Measurements from ENCODE around the gene PLA2G2A. TPM values are rescaled to one million over a fixed set of nuclear protein-coding genes. Genes with fewer than 3 reads are reported as not detected.
A peak's percentile ranks its signal among the peaks of the same experiment; 100 is the strongest.
"Not testable (repeated sequence)": the region's sequence is repeated elsewhere in the genome, so short reads cannot be mapped to it uniquely, and the experiment has no call there.

PLA2G2A gene
- total RNA-seq, 1 experiment from 2014 or later = 1.2 TPM

DNA sequence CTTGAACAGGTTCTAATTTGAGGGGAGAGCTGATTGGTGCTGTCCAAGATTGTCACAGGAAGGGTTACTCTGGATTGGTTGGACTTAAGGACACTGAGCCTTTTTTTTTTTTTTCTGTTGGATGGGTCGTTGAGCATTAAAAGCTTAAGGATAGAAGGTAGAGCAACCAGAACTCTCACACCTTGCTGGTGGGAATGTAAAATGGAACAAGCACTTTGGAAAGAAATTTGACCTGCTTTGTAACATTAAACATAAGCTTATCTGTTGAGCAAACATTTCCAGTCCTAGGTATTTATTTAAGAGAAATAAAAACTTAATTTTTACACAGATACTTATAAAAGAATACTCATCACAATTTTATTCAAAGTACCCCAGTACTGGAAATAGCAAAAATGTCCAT, 29.8 kb upstream of the PLA2G2A start (continued):
- TF ChIP-seq CTCF (IDR thresholded peaks at IDR 0.05) = no peak
- TF ChIP-seq, protein P1, sequence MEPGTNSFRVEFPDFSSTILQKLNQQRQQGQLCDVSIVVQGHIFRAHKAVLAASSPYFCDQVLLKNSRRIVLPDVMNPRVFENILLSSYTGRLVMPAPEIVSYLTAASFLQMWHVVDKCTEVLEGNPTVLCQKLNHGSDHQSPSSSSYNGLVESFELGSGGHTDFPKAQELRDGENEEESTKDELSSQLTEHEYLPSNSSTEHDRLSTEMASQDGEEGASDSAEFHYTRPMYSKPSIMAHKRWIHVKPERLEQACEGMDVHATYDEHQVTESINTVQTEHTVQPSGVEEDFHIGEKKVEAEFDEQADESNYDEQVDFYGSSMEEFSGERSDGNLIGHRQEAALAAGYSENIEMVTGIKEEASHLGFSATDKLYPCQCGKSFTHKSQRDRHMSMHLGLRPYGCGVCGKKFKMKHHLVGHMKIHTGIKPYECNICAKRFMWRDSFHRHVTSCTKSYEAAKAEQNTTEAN (CRISPR knock-in tag; IDR thresholded peaks at IDR 0.05) = no peak
- TF ChIP-seq ZNF317 (CRISPR knock-in tag; IDR thresholded peaks at IDR 0.05; ENCODE audit: borderline replicate concordance, low read depth) = no peak
- no peak for TF ChIP-seq ETV6 (CRISPR knock-in tag; IDR thresholded peaks at IDR 0.05)

GRCh38 chr1:20008391-20008841, 29.0 kb upstream of the PLA2G2A start:
- DNase-seq (ENCODE audit: low spot score) = no peak

DNA sequence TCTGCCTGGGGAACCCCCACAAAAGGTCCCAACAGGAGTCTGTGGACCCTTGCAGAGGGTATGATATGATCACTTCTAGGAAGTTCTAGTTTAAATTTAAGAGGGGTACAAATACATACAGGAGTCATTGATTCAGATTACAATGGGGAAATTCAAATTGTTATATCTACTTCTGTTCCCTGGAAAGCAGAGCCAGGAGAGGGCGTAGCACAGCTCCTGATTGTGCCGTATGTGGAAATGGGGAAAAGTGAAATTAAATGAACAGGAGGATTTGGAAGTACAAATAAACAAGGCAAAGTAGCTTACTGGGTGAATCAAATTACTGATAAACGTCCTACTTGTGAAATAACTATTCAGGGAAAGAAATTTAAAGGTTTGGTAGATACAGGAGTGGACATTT, 19.4 kb upstream of the PLA2G2A start:
- H3K4me1 Mint-ChIP-seq = peaks cover 12% of the 10 kb centered on the region
- H3K4me3 Mint-ChIP-seq; CTCF ChIA-PET; POLR2A ChIA-PET; ATAC-seq; DNase-seq (ENCODE audit: low spot score); H3K27ac Mint-ChIP-seq: not testable (repeated sequence)
- H3K36me3 Mint-ChIP-seq = peaks cover 88% of the 10 kb centered on the region
- H3K27me3 Mint-ChIP-seq (ENCODE audit: low read depth) = peaks cover 12% of the 10 kb centered on the region
- H3K9me3 Mint-ChIP-seq = peaks cover 83% of the 10 kb centered on the region

More at GRCh38 chr1:20008391-20008841, 29.0 kb upstream of the PLA2G2A start:
- H3K4me3 Mint-ChIP-seq = no peak overlapping the region
- peaks cover 25% of the 10 kb centered on the region for H3K27me3 Mint-ChIP-seq (ENCODE audit: low read depth)
- TF ChIP-seq, protein P2, sequence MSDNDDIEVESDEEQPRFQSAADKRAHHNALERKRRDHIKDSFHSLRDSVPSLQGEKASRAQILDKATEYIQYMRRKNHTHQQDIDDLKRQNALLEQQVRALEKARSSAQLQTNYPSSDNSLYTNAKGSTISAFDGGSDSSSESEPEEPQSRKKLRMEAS (CRISPR knock-in tag; IDR thresholded peaks at IDR 0.05) = no peak
- no peak for TF ChIP-seq ZNF263 (CRISPR knock-in tag; IDR thresholded peaks at IDR 0.05; ENCODE audit: low read depth)
- no peak for TF ChIP-seq NFE2L1 (CRISPR knock-in tag; IDR thresholded peaks at IDR 0.05)
- no peak for ATAC-seq
- H3K36me3 Mint-ChIP-seq = peaks cover 44% of the 10 kb centered on the region
- ChIA-PET POLR2A (no interaction called here), CTCF (no interaction called here)
- H3K4me1 Mint-ChIP-seq = no peaks in the 10 kb centered on the region
- peaks cover 77% of the 10 kb centered on the region for H3K9me3 Mint-ChIP-seq
- no peak overlapping the region for H3K27ac Mint-ChIP-seq

- peaks cover 73% of the 10 kb centered on the region for H3K4me1 Mint-ChIP-seq
- ChIA-PET POLR2A (interaction anchor here (0.6 kb wide), 1 partner anchor 1666 kb away, joined by 4 read pairs; no protein-coding TSS in a partner anchor), CTCF (interaction anchor here (0.9 to 2.1 kb wide), 4 partner anchors 11 to 161 kb away, joined by 3 to 10 read pairs (median 6); partner anchors contain the start of gene PLA2G2A)
- H3K27ac Mint-ChIP-seq = peak overlapping the region; percentile 99
- peak overlapping the region; percentile 61 for H3K4me3 Mint-ChIP-seq
- peaks cover 3% of the 10 kb centered on the region for H3K27me3 Mint-ChIP-seq (ENCODE audit: low read depth)
- DNase-seq (ENCODE audit: low spot score) (no peak), ATAC-seq (peak; percentile 75)
- peaks cover 22% of the 10 kb centered on the region for H3K9me3 Mint-ChIP-seq
- H3K36me3 Mint-ChIP-seq = peaks cover 25% of the 10 kb centered on the region
- TF ChIP-seq SOX15 (CRISPR knock-in tag; IDR thresholded peaks at IDR 0.05) (no peak), ZNF138 (CRISPR knock-in tag; conservative IDR thresholded peaks at IDR 0.05) (no peak), ATF3 (CRISPR knock-in tag; conservative IDR thresholded peaks at IDR 0.05) (no peak), E2F4 (CRISPR knock-in tag; IDR thresholded peaks at IDR 0.05; ENCODE audit: borderline replicate concordance, low read depth) (no peak), AR (CRISPR knock-in tag; IDR thresholded peaks at IDR 0.05) (no peak), ZNF416 (CRISPR knock-in tag; IDR thresholded peaks at IDR 0.05) (no peak), TEAD4 (CRISPR knock-in tag; IDR thresholded peaks at IDR 0.05) (no peak), ZNF121 (CRISPR knock-in tag; IDR thresholded peaks at IDR 0.05) (no peak), ZNF396 (CRISPR knock-in tag; IDR thresholded peaks at IDR 0.05; ENCODE audit: borderline replicate concordance) (no peak), NFE2L1 (CRISPR knock-in tag; IDR thresholded peaks at IDR 0.05) (no peak)
- TF ChIP-seq, protein P3, sequence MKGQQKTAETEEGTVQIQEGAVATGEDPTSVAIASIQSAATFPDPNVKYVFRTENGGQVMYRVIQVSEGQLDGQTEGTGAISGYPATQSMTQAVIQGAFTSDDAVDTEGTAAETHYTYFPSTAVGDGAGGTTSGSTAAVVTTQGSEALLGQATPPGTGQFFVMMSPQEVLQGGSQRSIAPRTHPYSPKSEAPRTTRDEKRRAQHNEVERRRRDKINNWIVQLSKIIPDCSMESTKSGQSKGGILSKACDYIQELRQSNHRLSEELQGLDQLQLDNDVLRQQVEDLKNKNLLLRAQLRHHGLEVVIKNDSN (CRISPR knock-in tag; IDR thresholded peaks at IDR 0.05) = no peak
- TF ChIP-seq, protein P4, sequence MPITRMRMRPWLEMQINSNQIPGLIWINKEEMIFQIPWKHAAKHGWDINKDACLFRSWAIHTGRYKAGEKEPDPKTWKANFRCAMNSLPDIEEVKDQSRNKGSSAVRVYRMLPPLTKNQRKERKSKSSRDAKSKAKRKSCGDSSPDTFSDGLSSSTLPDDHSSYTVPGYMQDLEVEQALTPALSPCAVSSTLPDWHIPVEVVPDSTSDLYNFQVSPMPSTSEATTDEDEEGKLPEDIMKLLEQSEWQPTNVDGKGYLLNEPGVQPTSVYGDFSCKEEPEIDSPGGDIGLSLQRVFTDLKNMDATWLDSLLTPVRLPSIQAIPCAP (CRISPR knock-in tag; IDR thresholded peaks at IDR 0.05) = no peak
- TF ChIP-seq, protein P5, sequence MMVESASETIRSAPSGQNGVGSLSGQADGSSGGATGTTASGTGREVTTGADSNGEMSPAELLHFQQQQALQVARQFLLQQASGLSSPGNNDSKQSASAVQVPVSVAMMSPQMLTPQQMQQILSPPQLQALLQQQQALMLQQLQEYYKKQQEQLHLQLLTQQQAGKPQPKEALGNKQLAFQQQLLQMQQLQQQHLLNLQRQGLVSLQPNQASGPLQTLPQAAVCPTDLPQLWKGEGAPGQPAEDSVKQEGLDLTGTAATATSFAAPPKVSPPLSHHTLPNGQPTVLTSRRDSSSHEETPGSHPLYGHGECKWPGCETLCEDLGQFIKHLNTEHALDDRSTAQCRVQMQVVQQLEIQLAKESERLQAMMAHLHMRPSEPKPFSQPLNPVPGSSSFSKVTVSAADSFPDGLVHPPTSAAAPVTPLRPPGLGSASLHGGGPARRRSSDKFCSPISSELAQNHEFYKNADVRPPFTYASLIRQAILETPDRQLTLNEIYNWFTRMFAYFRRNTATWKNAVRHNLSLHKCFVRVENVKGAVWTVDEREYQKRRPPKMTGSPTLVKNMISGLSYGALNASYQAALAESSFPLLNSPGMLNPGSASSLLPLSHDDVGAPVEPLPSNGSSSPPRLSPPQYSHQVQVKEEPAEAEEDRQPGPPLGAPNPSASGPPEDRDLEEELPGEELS (CRISPR knock-in tag; IDR thresholded peaks at IDR 0.05) = no peak
Measured at GRCh38 chr1:19990689-19991088, 11.3 kb upstream of the PLA2G2A start.

Data from WTC11 (cell line).